Neuron (in vitro differentiated cells): ENCODE data around the gene LBHD2.
"Not testable (repeated sequence)": the region's sequence is repeated elsewhere in the genome, so short reads cannot be mapped to it uniquely, and the experiment has no call there.

Source experiments
- H2AFZ ChIP-seq: one replicate; pipeline ENCODE4 v1.6.1; 2013; ENCODE audit warnings: low read depth, mild to moderate bottlenecking, inconsistent platforms, low read length, moderate library complexity
- H3K27me3 ChIP-seq: one replicate; pipeline ENCODE4 v1.6.1; 2013; ENCODE audit warnings: low read length; ENCODE audit not compliant: insufficient read depth
- H3K36me3 ChIP-seq: one replicate; pipeline ENCODE4 v1.6.1; 2013; ENCODE audit warnings: low read length; ENCODE audit not compliant: insufficient read depth
- H3K4me1 ChIP-seq: one replicate; pipeline ENCODE4 v1.6.1; 2013; ENCODE audit warnings: low read length; ENCODE audit not compliant: insufficient read depth
- H3K4me3 ChIP-seq: 2 replicates; pipeline ENCODE4 v1.5.1; 2013; ENCODE audit warnings: mild to moderate bottlenecking, low read length, moderate library complexity
- H3K9me3 ChIP-seq: one replicate; pipeline ENCODE4 v1.6.1; 2013; ENCODE audit warnings: low read length

Gene LBHD2

GRCh38 chr14:103084021-103084919, at the start of gene LBHD2:
LBHD2 (plus strand) TSS chr14:103084210; CDS start chr14:103086013, 1,803 bp downstream.
- peaks cover 47% of the 10 kb centered on the region for H3K27me3 ChIP-seq
- peaks cover 14% of the 10 kb centered on the region for H3K4me1 ChIP-seq
- H3K4me3 ChIP-seq, result no peak within 1 kb of the TSS
- no peaks in the 10 kb centered on the region for H3K9me3 ChIP-seq
- no peak within 1 kb of the TSS for H2AFZ ChIP-seq
- no peaks in the 10 kb centered on the region for H3K36me3 ChIP-seq

- H3K27me3 ChIP-seq, result no peaks in the 10 kb centered on the region
- peaks cover 16% of the 10 kb centered on the region for H3K36me3 ChIP-seq
- peaks cover 9% of the 10 kb centered on the region for H3K4me1 ChIP-seq
- H2AFZ ChIP-seq, result no peak overlapping the region
- H3K4me3 ChIP-seq, result no peak overlapping the region
- H3K9me3 ChIP-seq, result peaks cover 15% of the 10 kb centered on the region
These were observed 42.5 kb upstream of the LBHD2 start for GRCh38 chr14:103041464-103041863.

- Histone ChIP-seq H3K36me3 (peaks cover 16% of the 10 kb centered on the region), H3K9me3 (peaks cover 15% of the 10 kb centered on the region), H3K4me1 (peaks cover 9% of the 10 kb centered on the region), H3K27me3 (no peaks in the 10 kb centered on the region), H3K4me3 (no peak overlapping the region), H2AFZ (no peak overlapping the region)
These were observed 40.6 kb upstream of the LBHD2 start for GRCh38 chr14:103043257-103044015.

GRCh38 chr14:103045371-103045869, 38.6 kb upstream of the LBHD2 start:
- Histone ChIP-seq H3K9me3 (peaks cover 15% of the 10 kb centered on the region), H3K4me1 (peaks cover 9% of the 10 kb centered on the region), H2AFZ (no peak overlapping the region), H3K4me3 (no peak overlapping the region), H3K36me3 (peaks cover 16% of the 10 kb centered on the region), H3K27me3 (no peaks in the 10 kb centered on the region)

GRCh38 chr14:103047453-103047852, 36.6 kb upstream of the LBHD2 start:
- H3K4me3 ChIP-seq, H3K27me3 ChIP-seq, H2AFZ ChIP-seq, H3K4me1 ChIP-seq, H3K36me3 ChIP-seq, H3K9me3 ChIP-seq: not testable (repeated sequence)

GRCh38 chr14:103050935-103051334, 33.1 kb upstream of the LBHD2 start:
- Histone ChIP-seq H3K36me3 (peaks cover 5% of the 10 kb centered on the region), H3K4me1 (peaks cover 8% of the 10 kb centered on the region), H3K27me3 (no peaks in the 10 kb centered on the region), H3K4me3 (no peak overlapping the region), H3K9me3 (no peaks in the 10 kb centered on the region), H2AFZ (no peak overlapping the region)

- Histone ChIP-seq H3K4me1 (peaks cover 12% of the 10 kb centered on the region), H2AFZ (no peak overlapping the region), H3K4me3 (no peak overlapping the region), H3K36me3 (peaks cover 5% of the 10 kb centered on the region), H3K9me3 (no peaks in the 10 kb centered on the region), H3K27me3 (no peaks in the 10 kb centered on the region)
These were observed 31.6 kb upstream of the LBHD2 start for GRCh38 chr14:103052407-103052806.

- Histone ChIP-seq H3K27me3 (no peaks in the 10 kb centered on the region), H3K36me3 (peaks cover 5% of the 10 kb centered on the region), H3K4me1 (peaks cover 17% of the 10 kb centered on the region), H3K9me3 (no peaks in the 10 kb centered on the region), H2AFZ (no peak overlapping the region), H3K4me3 (peak overlapping the region; percentile 74)
These were observed 28.3 kb upstream of the LBHD2 start for GRCh38 chr14:103055695-103056094.

- H3K9me3 ChIP-seq, result no peaks in the 10 kb centered on the region
- H3K4me1 ChIP-seq, result peaks cover 17% of the 10 kb centered on the region
- no peaks in the 10 kb centered on the region for H3K27me3 ChIP-seq
- peak overlapping the region; percentile 44 for H2AFZ ChIP-seq
- H3K36me3 ChIP-seq, result peaks cover 5% of the 10 kb centered on the region
- peak overlapping the region; percentile 74 for H3K4me3 ChIP-seq
These were observed 27.5 kb upstream of the LBHD2 start for GRCh38 chr14:103056322-103057027.

GRCh38 chr14:103057028-103057371, 27.0 kb upstream of the LBHD2 start:
- H3K4me3 ChIP-seq, result peak overlapping the region; percentile 74
- H3K36me3 ChIP-seq, result peaks cover 5% of the 10 kb centered on the region
- H3K4me1 ChIP-seq, result peaks cover 17% of the 10 kb centered on the region
- no peaks in the 10 kb centered on the region for H3K27me3 ChIP-seq
- peak overlapping the region; percentile 44 for H2AFZ ChIP-seq
- H3K9me3 ChIP-seq, result no peaks in the 10 kb centered on the region

- peaks cover 4% of the 10 kb centered on the region for H3K36me3 ChIP-seq
- no peaks in the 10 kb centered on the region for H3K9me3 ChIP-seq
- no peaks in the 10 kb centered on the region for H3K27me3 ChIP-seq
- peaks cover 17% of the 10 kb centered on the region for H3K4me1 ChIP-seq
- H2AFZ ChIP-seq, result peak within 1 kb of the TSS; percentile 79
- peak within 1 kb of the TSS; percentile 81 for H3K4me3 ChIP-seq
These were observed 26.4 kb upstream of the LBHD2 start, which contains the start of gene CDC42BPB for GRCh38 chr14:103057372-103058163. CDC42BPB (minus strand) TSS chr14:103057549; CDS start chr14:103057173, 376 bp downstream.
